Activated T-cell treated with anti-CD3 and anti-CD28 coated beads, Interleukin-2, amount 50 U/mL, for 72 hours (primary cell): ENCODE data around the gene ALDH9A1. TPM values are rescaled to one million over a fixed set of nuclear protein-coding genes. Genes with fewer than 3 reads are reported as not detected.

Source experiments
- ATAC-seq, 2 donors: fragments of 150-1000 bp; cut with Tn5 transposase; replicated peaks in 1 of 2; 2 replicates each; pipeline ENCODE4 v1.10.0; 2021; ENCODE audit warnings: moderate library complexity in 2 of 2, mild to moderate bottlenecking in 1 of 2
- DNase-seq, 2 donors: peaks; one replicate each; pipeline ENCODE4 v3.0.0; 2021 to 2022; ENCODE audit warnings: mixed read lengths in 1 of 2
- H3K27ac Mint-ChIP-seq: one replicate; pipeline ENCODE4 v1.8.0; 2022; ENCODE audit warnings: mild to moderate bottlenecking, moderate library complexity, mixed read lengths
- H3K27me3 Mint-ChIP-seq: one replicate; pipeline ENCODE4 v1.8.0; 2022; ENCODE audit warnings: low read depth, mixed read lengths
- H3K36me3 Mint-ChIP-seq, 2 donors: one replicate each; pipeline ENCODE4 v1.8.0; 2022; ENCODE audit warnings: mixed read lengths in 2 of 2, mild to moderate bottlenecking in 1 of 2; ENCODE audit not compliant: insufficient read depth in 2 of 2
- H3K4me1 Mint-ChIP-seq: one replicate; pipeline ENCODE4 v1.8.0; 2022; ENCODE audit warnings: low read depth, mixed read lengths
- H3K4me3 Mint-ChIP-seq, 2 donors: one replicate each; pipeline ENCODE4 v1.8.0; 2022; ENCODE audit warnings: mild to moderate bottlenecking in 2 of 2, mixed read lengths in 2 of 2, moderate library complexity in 2 of 2
- H3K9me3 Mint-ChIP-seq, 2 donors: one replicate each; pipeline ENCODE4 v1.8.0; 2022; ENCODE audit warnings: mixed read lengths in 2 of 2
- total RNA-seq, 2 donors: library from RNA; stranded (reverse); gene quantifications; one replicate each; pipeline ENCODE4 v1.2.3, GENCODE V29; 2022

ALDH9A1 gene
- total RNA-seq, 2 donors from 2014 or later: 28.0 to 38.8 TPM

DNA sequence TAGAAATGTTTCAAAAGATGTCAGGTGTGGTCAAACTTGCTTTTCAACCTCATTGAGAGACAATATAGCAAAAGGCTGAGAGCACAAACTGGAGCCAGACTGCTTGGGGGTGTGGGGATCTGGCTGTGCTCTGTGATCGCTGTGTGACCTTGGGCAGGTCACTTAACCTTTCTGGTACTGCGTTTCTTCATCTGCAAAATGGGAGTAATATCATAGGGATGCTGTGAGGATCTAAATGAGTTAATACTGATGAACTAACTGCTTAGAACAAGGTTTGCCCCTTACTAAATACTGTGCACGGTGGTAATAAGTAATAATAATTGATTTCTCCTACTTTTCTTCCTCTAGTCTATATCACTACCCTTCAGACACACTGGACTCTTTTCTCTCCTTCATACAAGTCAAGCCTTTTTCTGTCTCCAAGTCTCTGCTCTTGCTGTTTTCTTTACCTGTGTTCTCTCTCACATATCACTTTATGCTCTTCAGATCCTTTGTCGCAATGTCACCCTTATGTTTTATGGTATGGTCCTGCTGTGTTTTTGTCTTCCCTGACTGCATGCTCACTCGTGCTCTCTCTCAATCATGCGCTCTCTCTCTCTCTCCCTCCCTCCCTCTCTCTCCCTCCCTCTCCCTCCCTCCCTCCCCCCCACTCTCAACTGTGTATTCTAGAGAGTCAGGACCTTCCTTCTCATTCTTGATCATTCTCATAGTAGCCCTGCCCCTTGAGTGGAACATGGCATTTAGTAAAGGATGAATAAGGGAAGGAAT is 64.0 kb downstream of the ALDH9A1 start:
- Mint-ChIP-seq H3K4me1 (peaks cover 33% of the 10 kb centered on the region), H3K9me3 (no peaks in the 10 kb centered on the region), H3K27me3 (no peaks in the 10 kb centered on the region), H3K4me3 (peak overlapping the region; percentile 25 to 48), H3K36me3 (peaks cover 0 to 1% of the 10 kb centered on the region in 2 donors), H3K27ac (no peak overlapping the region)
- DNase-seq (no peak), ATAC-seq (no peak)

DNA sequence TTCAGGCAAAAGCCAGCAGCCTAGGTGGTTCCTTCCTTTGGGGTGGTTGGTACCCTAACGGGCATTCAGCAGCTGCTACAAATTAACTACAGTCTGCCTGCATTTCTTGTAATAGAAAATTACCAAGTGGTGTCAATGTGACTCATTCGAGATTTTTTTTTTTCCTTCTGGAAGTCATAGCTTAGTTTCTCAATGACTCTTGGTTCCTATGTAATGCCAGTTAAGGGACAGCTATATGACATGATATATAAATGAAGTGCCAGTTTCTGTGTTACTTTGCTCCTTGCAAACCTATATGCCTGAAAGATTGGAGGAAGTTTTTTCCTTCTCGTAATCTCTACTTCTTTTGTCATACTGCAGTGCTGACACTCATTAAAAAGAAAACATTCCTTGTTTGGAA is 64.7 kb downstream of the ALDH9A1 start:
- DNase-seq (no peak), ATAC-seq (peak; percentile 3 to 10)
- Mint-ChIP-seq H3K4me1 (peaks cover 34% of the 10 kb centered on the region), H3K4me3 (peak overlapping the region in 1 of 2 donors; percentile 48), H3K36me3 (peaks cover 0 to 1% of the 10 kb centered on the region in 2 donors), H3K27ac (no peak overlapping the region), H3K9me3 (no peaks in the 10 kb centered on the region), H3K27me3 (no peaks in the 10 kb centered on the region)

DNA sequence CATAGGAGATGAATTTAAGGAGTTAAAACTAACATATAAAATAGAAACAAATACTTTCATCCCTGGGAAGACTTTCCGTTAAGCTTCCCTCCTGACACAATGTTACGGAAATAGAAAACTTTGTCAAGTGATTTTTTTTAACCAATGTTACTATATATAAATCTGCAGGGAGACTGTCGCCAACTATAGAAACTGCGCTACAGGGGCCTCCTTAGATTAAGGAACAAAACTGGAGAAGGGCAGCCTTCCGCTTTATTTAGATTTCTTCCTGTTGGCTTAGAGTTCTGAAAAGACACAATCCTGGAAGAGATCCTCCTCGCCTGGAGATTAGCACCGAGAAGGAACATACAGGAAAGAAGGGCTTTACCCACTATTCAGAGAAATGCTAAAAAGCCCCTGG is 65.9 kb downstream of the ALDH9A1 start:
- no peaks in the 10 kb centered on the region for H3K9me3 Mint-ChIP-seq
- no peak overlapping the region for H3K27ac Mint-ChIP-seq
- no peak for DNase-seq
- ATAC-seq: no peak
- H3K27me3 Mint-ChIP-seq: no peaks in the 10 kb centered on the region
- peaks cover 0 to 1% of the 10 kb centered on the region in 2 donors for H3K36me3 Mint-ChIP-seq
- peak overlapping the region in 1 of 2 donors; percentile 26 for H3K4me3 Mint-ChIP-seq
- peaks cover 27% of the 10 kb centered on the region for H3K4me1 Mint-ChIP-seq

DNA sequence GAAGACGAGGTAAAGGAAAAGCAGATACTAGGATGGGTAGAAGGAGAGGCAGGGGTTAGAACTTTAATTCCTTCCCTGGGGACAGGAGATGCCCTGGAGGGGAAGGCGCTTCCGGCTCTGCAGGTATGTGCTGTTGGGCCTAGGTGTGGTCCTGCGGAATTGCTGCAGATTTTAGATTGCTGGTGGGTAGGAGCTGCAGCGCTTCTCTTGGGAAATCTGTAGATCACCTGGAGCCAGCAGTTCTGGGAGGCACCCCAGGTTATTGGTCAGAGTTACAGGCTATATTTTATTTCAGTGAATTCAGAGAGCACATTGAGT is 66.3 kb downstream of the ALDH9A1 start:
- Mint-ChIP-seq H3K27ac (no peak overlapping the region), H3K9me3 (no peaks in the 10 kb centered on the region), H3K4me3 (no peak overlapping the region), H3K27me3 (no peaks in the 10 kb centered on the region), H3K4me1 (peaks cover 23% of the 10 kb centered on the region), H3K36me3 (peaks cover 0 to 1% of the 10 kb centered on the region in 2 donors)
- ATAC-seq: no peak
- DNase-seq: no peak

DNA sequence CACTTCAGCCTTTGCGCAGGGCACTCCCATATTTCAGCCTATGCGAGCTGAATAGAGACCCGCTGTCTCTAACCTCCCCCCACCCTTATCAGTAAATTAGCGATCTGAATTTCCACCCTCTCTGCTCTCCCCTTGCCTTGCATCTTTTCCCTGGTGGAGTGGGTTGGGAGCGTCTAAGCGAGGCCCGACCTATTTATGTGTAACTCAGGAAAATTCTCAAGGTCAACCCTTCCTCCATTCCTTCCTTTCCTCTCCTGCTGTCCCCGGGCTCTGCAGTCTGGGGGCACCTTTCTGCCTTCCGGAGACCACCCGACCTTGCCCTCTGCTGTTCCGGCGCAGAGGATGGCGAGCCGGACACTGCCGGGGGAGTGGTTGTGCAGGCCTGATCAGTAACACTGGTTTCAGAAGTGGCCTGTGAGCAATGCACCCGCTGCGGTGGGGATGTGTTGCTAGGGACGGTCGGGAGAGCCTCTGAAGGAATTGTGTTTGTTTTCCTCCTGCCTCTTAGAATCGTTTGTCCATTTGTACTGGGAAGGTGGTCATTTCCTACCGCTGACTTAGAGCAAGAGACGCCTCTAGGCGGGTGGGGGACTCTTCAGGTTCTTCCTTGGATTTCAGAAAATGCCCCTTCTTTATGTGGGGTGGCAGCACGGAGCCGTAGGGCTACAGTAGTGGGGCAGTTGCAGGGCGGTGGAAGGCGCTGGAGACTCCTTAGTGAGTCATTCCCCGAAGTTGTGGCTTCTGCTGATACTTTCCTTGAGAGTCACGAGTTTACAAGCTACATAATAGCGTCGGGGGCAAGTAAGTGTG is 66.8 kb downstream of the ALDH9A1 start:
- Mint-ChIP-seq H3K9me3 (no peaks in the 10 kb centered on the region), H3K4me3 (no peak overlapping the region), H3K4me1 (peaks cover 18% of the 10 kb centered on the region), H3K27ac (no peak overlapping the region), H3K27me3 (no peaks in the 10 kb centered on the region), H3K36me3 (peaks cover 0 to 1% of the 10 kb centered on the region in 2 donors)
- peak; percentile 63 to 75 for DNase-seq
- peak; percentile 47 to 50 for ATAC-seq

DNA sequence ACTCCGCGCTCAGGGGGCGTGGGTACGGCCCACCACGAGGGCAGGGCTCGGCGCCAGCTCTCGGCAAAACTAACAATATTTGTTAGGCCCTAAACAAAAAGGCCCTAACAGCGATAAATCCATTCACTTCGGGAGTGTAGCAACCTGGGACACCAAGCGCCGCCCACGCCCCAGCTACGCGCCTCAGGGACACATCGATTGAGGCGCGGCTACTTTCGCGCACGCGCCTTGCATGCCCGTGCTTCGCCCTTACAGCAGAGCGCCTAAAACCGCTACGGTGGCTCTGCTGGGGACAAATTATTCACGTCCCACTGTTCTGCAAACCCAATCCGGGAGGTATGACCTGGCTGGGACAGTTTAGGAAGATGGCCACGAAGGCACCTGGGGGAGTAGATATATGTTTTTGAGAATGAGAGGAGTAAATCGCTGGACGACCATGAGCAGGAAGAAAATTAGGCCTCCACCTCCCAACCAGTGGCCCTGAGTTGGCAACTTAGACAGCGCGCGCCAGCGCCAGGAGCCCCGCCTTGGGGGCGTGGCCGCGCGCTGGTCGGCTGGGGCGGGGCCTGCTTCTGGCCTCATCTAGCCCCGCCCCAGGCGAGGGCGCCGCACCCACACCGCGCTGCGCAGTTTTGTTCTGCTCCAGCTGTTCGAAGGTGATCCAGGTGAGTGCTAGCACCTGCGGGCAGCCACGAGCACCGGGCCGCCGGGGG is 67.6 kb downstream of the ALDH9A1 start, which contains the start of gene MGST3:
Gene MGST3 (plus strand): TSS at position 606 of the 713 bp plus-strand sequence. CDS start 18,614 bp downstream, outside the sequence.
- Mint-ChIP-seq H3K27ac (no peak within 1 kb of the TSS), H3K9me3 (no peaks in the 10 kb centered on the region), H3K4me1 (peaks cover 17% of the 10 kb centered on the region), H3K4me3 (no peak within 1 kb of the TSS), H3K36me3 (no peaks in the 10 kb centered on the region), H3K27me3 (no peaks in the 10 kb centered on the region)
- ATAC-seq (peak; percentile 89 to 91), DNase-seq (peak; percentile 93 to 95)

DNA sequence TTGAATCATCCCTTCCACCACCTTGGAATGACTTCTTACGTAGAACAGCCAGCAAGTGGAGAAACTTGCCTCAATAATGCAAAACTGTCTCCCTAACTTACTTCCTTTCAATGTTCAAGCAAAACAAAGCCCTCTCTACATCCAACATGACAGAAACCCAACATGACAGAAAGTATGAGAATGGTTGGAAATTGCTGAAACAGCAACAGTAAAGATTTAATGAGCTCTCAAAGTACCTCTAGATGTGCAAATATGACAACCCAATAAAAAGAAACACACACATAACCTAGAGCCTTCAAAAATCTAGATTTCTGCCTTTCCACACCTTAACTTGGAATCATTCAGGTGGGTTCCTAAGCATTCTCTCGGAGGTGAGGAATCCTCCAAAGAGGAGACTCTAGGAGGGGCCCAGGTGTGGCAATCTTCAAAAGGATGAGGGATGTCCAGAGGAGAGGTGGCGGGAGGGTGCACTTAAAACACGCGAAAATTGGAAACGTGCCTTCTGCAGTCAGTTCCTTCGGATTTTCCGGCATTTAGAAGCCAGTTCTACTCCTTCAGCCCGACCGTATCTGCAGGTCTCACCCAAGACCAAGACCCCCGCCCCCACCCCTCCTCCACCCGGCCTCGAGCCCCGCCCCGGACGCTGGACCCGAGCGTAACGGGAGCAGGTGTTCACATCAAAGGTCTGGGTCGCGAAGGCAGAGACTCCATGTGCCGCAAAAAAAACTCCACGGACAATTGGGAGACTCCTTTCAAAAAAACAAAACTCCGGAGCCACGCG is 68.3 kb downstream of the ALDH9A1 start:
- no peak for DNase-seq
- peaks cover 12% of the 10 kb centered on the region for H3K4me1 Mint-ChIP-seq
- H3K27ac Mint-ChIP-seq: no peak overlapping the region
- H3K36me3 Mint-ChIP-seq: no peaks in the 10 kb centered on the region
- no peaks in the 10 kb centered on the region for H3K27me3 Mint-ChIP-seq
- H3K9me3 Mint-ChIP-seq: no peaks in the 10 kb centered on the region
- no peak overlapping the region for H3K4me3 Mint-ChIP-seq
- no peak for ATAC-seq

DNA sequence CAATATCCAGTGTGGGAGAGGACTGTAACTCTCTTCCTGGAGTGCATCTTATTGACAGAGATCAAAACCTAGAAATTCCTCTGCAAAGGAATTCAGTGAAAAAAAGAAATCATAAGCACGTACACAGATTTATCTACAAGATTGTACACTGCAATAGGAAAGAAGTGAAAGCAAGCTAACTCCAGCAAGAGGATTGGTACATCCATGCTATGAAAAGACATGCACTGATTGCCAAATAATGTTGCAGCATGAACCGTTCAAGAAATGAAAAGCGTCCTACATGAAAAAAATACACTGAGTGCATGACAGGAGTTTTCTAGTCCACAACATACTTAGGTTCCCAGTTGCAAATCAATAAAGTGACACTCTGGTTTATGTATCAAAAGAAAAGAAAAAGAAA is 69.2 kb downstream of the ALDH9A1 start:
- ATAC-seq: no peak

DNA sequence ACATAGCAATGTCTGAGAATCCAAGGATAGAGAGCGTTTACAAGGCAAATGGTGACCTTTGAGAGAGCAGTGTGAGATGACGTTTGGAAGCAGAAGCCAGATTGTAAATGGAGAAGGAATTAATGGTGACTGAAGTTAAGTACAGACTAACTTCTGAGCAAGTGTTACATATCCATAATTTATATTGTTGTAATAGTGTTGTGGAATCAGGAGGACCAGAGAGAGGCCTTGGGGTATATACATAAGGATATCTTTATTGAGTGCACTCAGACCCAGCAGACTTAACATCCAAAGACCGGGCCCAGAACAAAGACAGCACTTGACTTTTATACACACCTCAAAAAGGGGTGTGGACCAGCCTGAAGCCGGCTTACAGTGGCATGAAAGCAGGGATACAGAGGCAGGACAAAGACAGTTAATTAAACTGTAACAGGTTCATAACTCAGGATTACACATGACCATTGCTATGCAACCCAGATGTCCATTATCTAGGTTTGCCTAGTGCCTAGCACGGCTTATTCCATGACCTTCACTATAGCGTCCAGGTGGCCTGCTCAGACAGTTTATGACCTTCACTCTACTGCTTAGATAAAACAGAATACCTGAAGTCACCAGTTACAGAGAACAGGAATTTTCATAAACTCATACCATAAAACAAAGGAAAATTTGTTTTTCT is 70.1 kb downstream of the ALDH9A1 start:
- ATAC-seq: no peak
- Mint-ChIP-seq H3K4me3 (no peak overlapping the region), H3K27ac (no peak overlapping the region), H3K9me3 (no peaks in the 10 kb centered on the region), H3K27me3 (no peaks in the 10 kb centered on the region), H3K36me3 (no peaks in the 10 kb centered on the region), H3K4me1 (peaks cover 12% of the 10 kb centered on the region)
- no peak for DNase-seq

More for the DNA sequence above, 69.2 kb downstream of the ALDH9A1 start:
- H3K27ac Mint-ChIP-seq: no peak overlapping the region
- H3K9me3 Mint-ChIP-seq: no peaks in the 10 kb centered on the region
- no peaks in the 10 kb centered on the region for H3K27me3 Mint-ChIP-seq
- no peaks in the 10 kb centered on the region for H3K36me3 Mint-ChIP-seq
- peaks cover 12% of the 10 kb centered on the region for H3K4me1 Mint-ChIP-seq
- peak overlapping the region in 1 of 2 donors; percentile 36 for H3K4me3 Mint-ChIP-seq
- DNase-seq: no peak

DNA sequence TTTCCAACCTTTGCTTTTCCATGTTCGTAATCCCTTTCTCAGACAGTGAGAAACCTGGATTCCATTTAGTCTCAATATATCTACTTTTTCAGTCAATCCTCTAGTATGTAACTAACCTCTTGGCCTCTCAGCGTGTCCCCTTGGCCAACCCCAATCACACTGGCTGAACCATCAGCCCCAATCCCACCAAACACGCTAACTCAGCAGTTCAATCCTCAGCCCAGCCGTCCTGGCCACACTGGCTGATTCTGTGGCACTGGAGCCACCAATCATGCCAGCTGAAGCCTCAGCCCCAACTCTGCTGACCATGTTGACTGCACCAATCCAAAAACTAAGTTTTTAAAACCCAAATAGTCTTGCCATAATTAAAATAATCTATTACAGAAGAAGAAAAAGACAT is 73.9 kb downstream of the ALDH9A1 start:
- H3K36me3 Mint-ChIP-seq: no peaks in the 10 kb centered on the region
- no peak for ATAC-seq
- no peaks in the 10 kb centered on the region for H3K9me3 Mint-ChIP-seq
- H3K27ac Mint-ChIP-seq: no peak overlapping the region
- no peak for DNase-seq
- peaks cover 6% of the 10 kb centered on the region for H3K4me1 Mint-ChIP-seq
- H3K27me3 Mint-ChIP-seq: peaks cover 11% of the 10 kb centered on the region
- no peak overlapping the region for H3K4me3 Mint-ChIP-seq

DNA sequence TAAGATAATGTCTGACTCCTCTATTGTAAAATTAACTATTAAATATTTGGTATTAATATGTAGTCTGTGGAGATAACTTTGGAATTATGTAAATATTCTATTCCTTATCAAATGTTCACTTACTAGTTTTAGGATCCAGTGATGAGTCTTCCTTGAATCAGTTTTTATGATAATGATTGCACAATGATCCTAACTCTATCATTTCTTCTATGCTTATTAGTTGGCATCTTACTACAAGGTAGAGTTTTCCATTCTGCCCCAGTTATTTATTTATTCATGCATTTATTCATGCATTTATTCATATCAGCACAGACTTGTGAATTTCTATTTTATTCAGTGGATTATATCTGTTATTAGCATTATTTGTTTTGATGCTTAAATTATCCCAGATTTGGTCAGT is 74.7 kb downstream of the ALDH9A1 start:
- H3K27ac Mint-ChIP-seq: no peak overlapping the region

DNA sequence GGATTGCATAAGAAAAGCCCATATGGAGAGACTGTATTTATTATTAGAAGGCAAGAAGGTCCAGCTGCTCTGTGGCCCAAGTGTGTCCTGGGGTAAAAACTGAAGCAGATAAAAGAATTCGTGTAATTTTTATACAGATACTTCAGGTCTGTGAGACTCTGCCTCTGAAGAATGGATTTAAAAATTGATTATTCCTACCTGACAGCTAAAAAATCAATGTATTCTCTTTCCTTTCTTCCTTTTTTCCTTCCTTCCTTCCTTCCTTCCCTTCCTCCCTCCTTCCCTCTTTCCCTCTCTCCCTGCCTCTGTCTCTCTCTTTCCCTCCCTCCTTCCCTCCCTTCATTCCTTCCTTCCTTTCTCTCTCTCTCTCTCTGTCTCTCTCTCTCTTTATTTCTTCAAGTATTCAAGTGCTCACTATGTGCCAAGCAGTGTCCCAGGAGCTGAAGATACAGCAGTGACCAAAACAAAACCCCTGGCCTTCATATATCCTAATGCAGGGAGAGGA is 78.7 kb downstream of the ALDH9A1 start:
- no peak overlapping the region for H3K4me3 Mint-ChIP-seq
- H3K36me3 Mint-ChIP-seq: no peaks in the 10 kb centered on the region
- no peak overlapping the region for H3K27ac Mint-ChIP-seq
- H3K4me1 Mint-ChIP-seq: no peaks in the 10 kb centered on the region
- ATAC-seq: no peak
- H3K27me3 Mint-ChIP-seq: peaks cover 26% of the 10 kb centered on the region
- no peaks in the 10 kb centered on the region for H3K9me3 Mint-ChIP-seq
- no peak for DNase-seq

More for the DNA sequence above, 74.7 kb downstream of the ALDH9A1 start:
- H3K4me3 Mint-ChIP-seq: no peak overlapping the region
- ATAC-seq (no peak), DNase-seq (no peak)
- no peaks in the 10 kb centered on the region for H3K4me1 Mint-ChIP-seq
- peaks cover 11% of the 10 kb centered on the region for H3K27me3 Mint-ChIP-seq
- no peaks in the 10 kb centered on the region for H3K36me3 Mint-ChIP-seq
- H3K9me3 Mint-ChIP-seq: no peaks in the 10 kb centered on the region
